GM18517 (cell line): ENCODE data around the gene NFAM1.

Experiments
- ATAC-seq: cut with Tn5 transposase; IDR thresholded peaks from one replicate; pipeline ENCODE4 v1.9.1; 2021; ENCODE audit warnings: mild to moderate bottlenecking, moderate library complexity; ENCODE audit not compliant: unreplicated experiment

Gene NFAM1

GRCh38 chr22:42337356-42337755 is 94.8 kb downstream of the NFAM1 start:
- ATAC-seq: no peak

- no peak for ATAC-seq
These were observed 95.5 kb downstream of the NFAM1 start for GRCh38 chr22:42336527-42337227.

- ATAC-seq: no peak
These were observed 96.3 kb downstream of the NFAM1 start for GRCh38 chr22:42335839-42336378.

- no peak for ATAC-seq
These were observed 97.2 kb downstream of the NFAM1 start for GRCh38 chr22:42334875-42335512.

GRCh38 chr22:42333544-42333943 is 98.7 kb downstream of the NFAM1 start:
- ATAC-seq: no peak

- ATAC-seq: no peak
These were observed 100.1 kb downstream of the NFAM1 start for GRCh38 chr22:42332089-42332488.

GRCh38 chr22:42331014-42331413 is 101.2 kb downstream of the NFAM1 start:
- no peak for ATAC-seq
